Ascending aorta (tissue), 2 donors: Measurements from ENCODE around the gene OBI1. TPM values are rescaled to one million over a fixed set of nuclear protein-coding genes. Genes with fewer than 3 reads are reported as not detected.

ENCODE experiments used
- DNase-seq, 2 donors: peaks; one replicate each; pipeline ENCODE4 v3.0.0-alpha.2; 2019; ENCODE audit warnings: low spot score in 2 of 2
- H3K27ac ChIP-seq, 2 donors: fragments of 200-600 bp; sonication (generic); one replicate each; pipeline ENCODE4 v1.5.1; 2016 to 2017; ENCODE audit warnings: mild to moderate bottlenecking in 1 of 2
- H3K27me3 ChIP-seq: fragments of 200-600 bp; sonication (generic); one replicate; pipeline ENCODE4 v1.5.1; 2017
- H3K36me3 ChIP-seq, 2 donors: fragments of 200-600 bp; sonication (generic); one replicate each; pipeline ENCODE4 v1.5.1; 2016
- H3K4me1 ChIP-seq, 2 donors: fragments of 200-600 bp; sonication (generic); one replicate each; pipeline ENCODE4 v1.5.1; 2016 to 2017; ENCODE audit warnings: mild to moderate bottlenecking in 1 of 2
- H3K4me3 ChIP-seq, 2 donors: fragments of 200-600 bp; sonication (generic); one replicate each; pipeline ENCODE4 v1.5.1; 2016 to 2017; ENCODE audit warnings: mild to moderate bottlenecking in 1 of 2
- H3K9me3 ChIP-seq, 2 donors: fragments of 200-600 bp; sonication (generic); one replicate each; pipeline ENCODE4 v1.5.1; 2016
- CTCF ChIP-seq, 3 experiments: fragments of 200-600 bp in 2 of 3; fragments of 450-650 bp in 1 of 3; sonication (generic) in 2 of 3; IDR thresholded peaks; one replicate each; pipeline ENCODE4 v1.5.1; 2016 to 2019; ENCODE audit warnings: antibody characterized with exemption in 3 of 3, mild to moderate bottlenecking in 1 of 3, moderate library complexity in 1 of 3
- intact Hi-C: fragments of 100-400 bp; cut with DNase I; formaldehyde crosslinking; loops from one replicate; pipeline ENCODE4 v1.15.1; 2023
- total RNA-seq: library from RNA; depleted of rRNA; stranded (reverse); fragments of >200 nt; gene quantifications from one replicate; pipeline ENCODE4 v1.1.0, GENCODE V29; 2016

OBI1 gene
- total RNA-seq, 1 donor from 2014 or later = 1.8 TPM

DNA sequence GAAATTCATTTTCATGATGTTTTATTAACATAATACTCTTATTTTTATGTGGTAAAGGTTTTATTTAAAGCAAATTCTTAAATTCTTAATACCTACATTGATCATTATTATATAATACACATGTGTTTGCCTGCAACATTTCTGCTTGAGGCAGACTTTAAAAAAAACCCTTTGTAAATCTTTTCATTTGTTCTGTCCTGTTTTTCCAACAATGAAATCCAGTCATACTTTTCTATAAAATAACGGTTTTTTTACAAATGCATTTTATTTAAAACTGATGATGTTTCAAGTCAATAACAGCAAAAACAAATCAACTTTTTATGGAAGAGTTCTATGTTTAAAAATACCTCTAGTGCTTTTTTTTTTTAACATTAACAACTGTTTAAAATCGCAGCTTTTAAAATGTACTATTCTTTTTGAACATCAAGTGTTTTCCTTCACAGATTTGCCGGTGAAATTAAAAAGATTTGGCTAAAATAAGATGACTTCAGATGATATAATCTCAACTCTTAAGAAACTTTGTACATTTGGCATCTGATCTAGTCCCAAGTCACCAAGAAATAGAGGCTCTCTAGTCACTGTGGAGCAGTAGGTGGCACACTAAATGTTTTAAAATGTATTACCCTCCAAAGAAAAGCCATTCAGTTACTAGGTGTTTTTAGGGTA lies 60.7 kb downstream of the OBI1 start:
- Histone ChIP-seq H3K4me3 (no peak overlapping the region), H3K36me3 (no peaks in the 10 kb centered on the region), H3K27me3 (peaks cover 72% of the 10 kb centered on the region), H3K4me1 (peaks cover 4 to 13% of the 10 kb centered on the region in 2 donors), H3K27ac (no peak overlapping the region), H3K9me3 (no peaks in the 10 kb centered on the region)
- intact Hi-C loops = no loop called here
- no peak for TF ChIP-seq CTCF (IDR thresholded peaks at IDR 0.05)
- DNase-seq = no peak

- peaks cover 4 to 7% of the 10 kb centered on the region in 2 donors for H3K4me1 ChIP-seq
- peaks cover 71% of the 10 kb centered on the region for H3K27me3 ChIP-seq
- no peak for DNase-seq
These were observed 61.4 kb downstream of the OBI1 start for GRCh38 chr13:78597602-78597932.

DNA sequence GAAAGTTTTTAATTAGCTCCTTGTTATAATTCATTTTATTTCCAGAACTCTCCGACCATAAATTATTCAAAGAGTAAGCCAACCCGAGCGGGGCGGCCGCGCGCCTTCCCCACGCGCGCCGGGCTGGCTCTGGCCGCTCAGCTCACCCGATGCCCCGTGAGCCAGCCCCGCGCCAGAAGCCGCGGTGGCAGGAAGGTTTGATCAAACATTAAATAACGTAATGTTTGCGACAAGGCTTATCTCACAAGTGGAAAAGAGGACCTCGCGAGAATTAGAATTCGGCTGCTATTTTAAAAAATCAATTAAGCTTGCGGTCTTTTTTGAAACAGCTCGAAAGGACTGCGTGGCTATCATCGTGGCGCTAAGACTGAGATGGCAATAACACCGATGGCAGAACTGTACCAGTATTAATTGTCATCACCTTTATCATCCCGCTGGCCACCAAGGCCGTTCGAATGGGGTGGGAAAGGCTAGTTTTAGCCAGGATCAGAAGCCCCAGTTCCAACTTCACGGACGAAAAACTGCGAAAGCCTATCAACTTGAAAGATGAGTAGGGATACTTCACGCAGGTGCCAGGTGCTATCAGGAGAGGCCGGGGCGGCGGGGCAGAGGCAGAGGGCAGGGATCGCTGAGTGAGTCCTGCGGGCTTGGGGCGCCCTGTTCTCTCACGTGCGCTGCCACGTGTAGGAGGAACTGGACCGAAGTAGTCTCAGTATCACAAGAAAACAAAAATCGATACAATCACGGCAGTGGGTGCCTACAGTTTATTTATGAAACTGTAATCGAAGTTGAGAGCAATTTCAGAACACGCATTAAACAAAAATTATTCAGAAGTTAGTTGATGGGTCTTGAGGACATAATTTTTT lies 62.0 kb downstream of the OBI1 start:
- DNase-seq = no peak
- H3K4me3 ChIP-seq = peak overlapping the region in 1 of 2 donors; percentile 38
- no peaks in the 10 kb centered on the region for H3K9me3 ChIP-seq
- no peak overlapping the region for H3K27ac ChIP-seq
- TF ChIP-seq CTCF (IDR thresholded peaks at IDR 0.05) = no peak
- intact Hi-C loops = no loop called here
- H3K36me3 ChIP-seq = no peaks in the 10 kb centered on the region
- H3K27me3 ChIP-seq = peaks cover 71% of the 10 kb centered on the region
- peaks cover 4 to 7% of the 10 kb centered on the region in 2 donors for H3K4me1 ChIP-seq

More at GRCh38 chr13:78597602-78597932, 61.4 kb downstream of the OBI1 start:
- H3K27ac ChIP-seq = no peak overlapping the region
- H3K4me3 ChIP-seq = no peak overlapping the region
- no peak for TF ChIP-seq CTCF (IDR thresholded peaks at IDR 0.05)
- intact Hi-C loops = no loop called here
- no peaks in the 10 kb centered on the region for H3K9me3 ChIP-seq
- no peaks in the 10 kb centered on the region for H3K36me3 ChIP-seq

DNA sequence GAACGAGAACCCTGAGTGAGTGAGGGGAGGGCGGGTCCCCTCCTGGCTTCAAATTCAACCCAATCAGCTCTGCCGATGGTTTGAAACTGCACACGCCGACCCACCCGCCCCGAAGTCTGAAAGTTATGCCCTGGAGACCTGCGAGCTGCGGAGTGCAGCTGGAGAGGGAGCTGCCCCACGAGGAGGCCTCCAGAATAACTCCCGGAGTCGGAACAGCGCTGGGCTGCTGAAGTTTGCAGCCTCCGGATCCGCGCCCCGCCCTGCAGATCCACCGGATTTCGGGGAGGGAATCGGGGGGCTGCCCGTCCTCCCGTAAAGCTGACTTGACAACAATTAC lies 62.6 kb downstream of the OBI1 start:
- no peak overlapping the region for H3K27ac ChIP-seq
- H3K4me3 ChIP-seq = peak overlapping the region in 1 of 2 donors; percentile 38
- H3K4me1 ChIP-seq = peaks cover 4 to 7% of the 10 kb centered on the region in 2 donors
- TF ChIP-seq CTCF (IDR thresholded peaks at IDR 0.05) = no peak
- peaks cover 68% of the 10 kb centered on the region for H3K27me3 ChIP-seq
- no peaks in the 10 kb centered on the region for H3K9me3 ChIP-seq
- no peaks in the 10 kb centered on the region for H3K36me3 ChIP-seq
- no peak for DNase-seq
- intact Hi-C loops = no loop called here

GRCh38 chr13:78595495-78596398 lies 63.2 kb downstream of the OBI1 start:
- no peak overlapping the region for H3K27ac ChIP-seq
- peaks cover 4 to 5% of the 10 kb centered on the region in 2 donors for H3K4me1 ChIP-seq
- no peaks in the 10 kb centered on the region for H3K36me3 ChIP-seq
- intact Hi-C loops = no loop called here
- peak overlapping the region; percentile 34 to 38 for H3K4me3 ChIP-seq
- no peak for TF ChIP-seq CTCF (IDR thresholded peaks at IDR 0.05)
- H3K9me3 ChIP-seq = no peaks in the 10 kb centered on the region
- no peak for DNase-seq
- peaks cover 62% of the 10 kb centered on the region for H3K27me3 ChIP-seq
